Stimulated activated CD4-positive, alpha-beta T cell treated with anti-CD3 and anti-CD28 coated beads, Interleukin-4, amount 100 ng/mL, for 1 hour (primary cell): ENCODE measurements around the gene PLOD2.

Experiments used
- DNase-seq: peaks from one replicate; pipeline ENCODE4 v3.0.0-alpha.2; 2020

PLOD2 gene

GRCh38 chr3:146165877-146166276 lies 4.9 kb upstream of the PLOD2 start:
- no peak for DNase-seq

GRCh38 chr3:146164971-146165769 lies 4.2 kb upstream of the PLOD2 start:
- no peak for DNase-seq

GRCh38 chr3:146164506-146164905 lies 3.5 kb upstream of the PLOD2 start:
- no peak for DNase-seq

- no peak for DNase-seq
Measured at GRCh38 chr3:146164071-146164470, 3.1 kb upstream of the PLOD2 start.

- no peak for DNase-seq
Measured at GRCh38 chr3:146163584-146163983, 2.6 kb upstream of the PLOD2 start.

- no peak for DNase-seq
Measured at GRCh38 chr3:146162561-146162960, 1.6 kb upstream of the PLOD2 start.

- no peak for DNase-seq
Measured at GRCh38 chr3:146161663-146162002, 649 bp upstream of the PLOD2 start.

GRCh38 chr3:146160321-146160963 lies 542 bp downstream of the PLOD2 start:
- no peak for DNase-seq

GRCh38 chr3:146159616-146160320 lies 1.2 kb downstream of the PLOD2 start:
- DNase-seq = no peak

GRCh38 chr3:146159037-146159436 lies 1.9 kb downstream of the PLOD2 start:
- DNase-seq = no peak

- no peak for DNase-seq
Measured at GRCh38 chr3:146157325-146158060, 3.5 kb downstream of the PLOD2 start.

GRCh38 chr3:146156666-146157314 lies 4.2 kb downstream of the PLOD2 start:
- no peak for DNase-seq

GRCh38 chr3:146156095-146156494 lies 4.9 kb downstream of the PLOD2 start:
- DNase-seq = no peak

GRCh38 chr3:146154995-146155394 lies 6.0 kb downstream of the PLOD2 start:
- DNase-seq = no peak

- no peak for DNase-seq
Measured at GRCh38 chr3:146154316-146154715, 6.7 kb downstream of the PLOD2 start.

GRCh38 chr3:146153429-146153828 lies 7.6 kb downstream of the PLOD2 start:
- DNase-seq = no peak

GRCh38 chr3:146152834-146153233 lies 8.2 kb downstream of the PLOD2 start:
- DNase-seq = no peak

GRCh38 chr3:146148468-146148931 lies 12.5 kb downstream of the PLOD2 start:
- DNase-seq = no peak

GRCh38 chr3:146145642-146146041 lies 15.3 kb downstream of the PLOD2 start:
- no peak for DNase-seq

GRCh38 chr3:146142757-146143156 lies 18.2 kb downstream of the PLOD2 start:
- DNase-seq = no peak

- no peak for DNase-seq
Measured at GRCh38 chr3:146139586-146140110, 21.3 kb downstream of the PLOD2 start.

GRCh38 chr3:146138902-146139301 lies 22.1 kb downstream of the PLOD2 start:
- no peak for DNase-seq
